ENCODE data around the gene ALDH7A1.

ALDH7A1 gene

DNA sequence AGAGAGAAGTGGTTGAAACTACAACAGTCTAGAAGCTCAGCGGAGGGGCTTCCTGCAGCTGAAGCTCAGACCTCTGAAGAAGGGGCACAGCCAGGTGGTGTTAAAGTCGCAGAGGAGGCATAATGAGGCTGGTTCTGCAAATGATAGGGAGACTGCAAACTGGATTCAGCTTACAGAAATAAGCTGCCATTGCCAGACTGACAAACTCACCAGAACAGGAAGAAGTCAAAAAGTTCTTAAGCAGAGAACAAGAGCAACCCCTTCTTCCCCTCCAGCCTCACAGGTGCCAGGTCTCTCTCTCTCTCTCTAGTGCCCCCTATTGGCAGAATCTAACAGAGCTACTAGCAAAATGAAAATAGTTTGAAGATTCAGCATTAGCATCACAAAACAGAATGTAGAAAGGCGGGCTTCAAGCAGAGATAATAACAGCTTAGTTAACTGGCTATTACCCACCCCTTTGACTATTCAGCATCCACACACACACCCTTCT lies 95.1 kb downstream of the ALDH7A1 start:
- peaks cover 4% of the 10 kb centered on the region for H3K4me1 Mint-ChIP-seq (ENCODE audit: low read depth)
- H3K9me3 Mint-ChIP-seq = no peaks in the 10 kb centered on the region
- no peak overlapping the region for H3K4me3 Mint-ChIP-seq
- H3K27ac Mint-ChIP-seq = no peak overlapping the region
- no peaks in the 10 kb centered on the region for H3K36me3 Mint-ChIP-seq (ENCODE audit: low read depth)
- no peaks in the 10 kb centered on the region for H3K27me3 Mint-ChIP-seq (ENCODE audit: low read depth)
- DNase-seq (ENCODE audit: low spot score) = no peak

DNA sequence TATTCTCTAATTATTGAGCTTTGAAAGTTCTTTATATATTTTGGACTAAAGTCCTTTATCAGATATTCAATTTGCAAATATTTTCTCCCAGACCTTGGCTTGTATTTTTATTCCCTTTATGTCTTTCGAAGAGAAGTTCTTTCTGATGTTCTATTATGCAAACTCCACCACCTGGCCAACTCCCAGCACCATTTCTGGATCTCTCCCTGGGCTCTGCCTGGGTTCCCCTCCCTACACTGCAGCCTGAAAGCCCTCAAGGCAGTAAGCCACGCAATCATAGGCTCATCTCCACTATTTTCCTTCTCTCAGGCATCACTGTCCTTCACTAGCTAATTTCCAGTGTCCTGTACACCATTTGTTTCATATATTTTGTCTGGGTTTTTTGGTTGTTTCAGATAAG lies 95.7 kb downstream of the ALDH7A1 start:
- DNase-seq (ENCODE audit: low spot score) = no peak
- H3K9me3 Mint-ChIP-seq = no peaks in the 10 kb centered on the region
- peaks cover 4% of the 10 kb centered on the region for H3K4me1 Mint-ChIP-seq (ENCODE audit: low read depth)
- no peak overlapping the region for H3K4me3 Mint-ChIP-seq
- no peaks in the 10 kb centered on the region for H3K27me3 Mint-ChIP-seq (ENCODE audit: low read depth)
- H3K36me3 Mint-ChIP-seq (ENCODE audit: low read depth) = no peaks in the 10 kb centered on the region
- H3K27ac Mint-ChIP-seq = no peak overlapping the region

- Mint-ChIP-seq H3K27ac (no peak overlapping the region), H3K36me3 (ENCODE audit: low read depth) (no peaks in the 10 kb centered on the region), H3K4me3 (no peak overlapping the region), H3K4me1 (ENCODE audit: low read depth) (peaks cover 4% of the 10 kb centered on the region), H3K27me3 (ENCODE audit: low read depth) (no peaks in the 10 kb centered on the region), H3K9me3 (no peaks in the 10 kb centered on the region)
- DNase-seq (ENCODE audit: low spot score) = no peak
Measured at GRCh38 chr5:126497506-126497905, 97.5 kb downstream of the ALDH7A1 start.

DNA sequence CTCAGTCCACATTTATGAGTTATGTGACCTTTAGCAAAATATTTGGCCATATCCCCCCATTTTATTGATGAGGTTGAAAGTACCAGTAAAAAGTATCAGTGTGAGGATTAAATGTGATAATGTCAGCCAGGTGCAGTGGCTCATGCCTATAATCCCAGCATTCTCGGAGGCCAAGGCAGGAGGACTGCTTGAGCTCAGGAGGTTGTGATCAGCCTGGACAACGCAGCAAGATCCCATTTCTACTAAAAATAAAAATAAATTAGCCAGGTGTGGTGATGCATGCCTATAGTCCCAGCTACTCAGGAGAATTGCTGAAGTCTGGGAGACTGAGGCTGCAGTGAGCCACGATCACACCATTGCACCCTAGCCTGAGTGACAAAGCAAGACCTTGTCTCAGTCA lies 100.6 kb downstream of the ALDH7A1 start:
- Mint-ChIP-seq H3K4me3 (no peak overlapping the region), H3K27ac (no peak overlapping the region), H3K9me3 (no peaks in the 10 kb centered on the region), H3K27me3 (ENCODE audit: low read depth) (no peaks in the 10 kb centered on the region), H3K4me1 (ENCODE audit: low read depth) (no peaks in the 10 kb centered on the region), H3K36me3 (ENCODE audit: low read depth) (peaks cover 1% of the 10 kb centered on the region)
- DNase-seq (ENCODE audit: low spot score) = no peak

- no peaks in the 10 kb centered on the region for H3K9me3 Mint-ChIP-seq
- DNase-seq (ENCODE audit: low spot score) = no peak
- no peaks in the 10 kb centered on the region for H3K4me1 Mint-ChIP-seq (ENCODE audit: low read depth)
- H3K36me3 Mint-ChIP-seq (ENCODE audit: low read depth) = peaks cover 4% of the 10 kb centered on the region
- H3K27me3 Mint-ChIP-seq (ENCODE audit: low read depth) = no peaks in the 10 kb centered on the region
- no peak overlapping the region for H3K4me3 Mint-ChIP-seq
- H3K27ac Mint-ChIP-seq = no peak overlapping the region
Measured at GRCh38 chr5:126492939-126493338, 102.1 kb downstream of the ALDH7A1 start.

DNA sequence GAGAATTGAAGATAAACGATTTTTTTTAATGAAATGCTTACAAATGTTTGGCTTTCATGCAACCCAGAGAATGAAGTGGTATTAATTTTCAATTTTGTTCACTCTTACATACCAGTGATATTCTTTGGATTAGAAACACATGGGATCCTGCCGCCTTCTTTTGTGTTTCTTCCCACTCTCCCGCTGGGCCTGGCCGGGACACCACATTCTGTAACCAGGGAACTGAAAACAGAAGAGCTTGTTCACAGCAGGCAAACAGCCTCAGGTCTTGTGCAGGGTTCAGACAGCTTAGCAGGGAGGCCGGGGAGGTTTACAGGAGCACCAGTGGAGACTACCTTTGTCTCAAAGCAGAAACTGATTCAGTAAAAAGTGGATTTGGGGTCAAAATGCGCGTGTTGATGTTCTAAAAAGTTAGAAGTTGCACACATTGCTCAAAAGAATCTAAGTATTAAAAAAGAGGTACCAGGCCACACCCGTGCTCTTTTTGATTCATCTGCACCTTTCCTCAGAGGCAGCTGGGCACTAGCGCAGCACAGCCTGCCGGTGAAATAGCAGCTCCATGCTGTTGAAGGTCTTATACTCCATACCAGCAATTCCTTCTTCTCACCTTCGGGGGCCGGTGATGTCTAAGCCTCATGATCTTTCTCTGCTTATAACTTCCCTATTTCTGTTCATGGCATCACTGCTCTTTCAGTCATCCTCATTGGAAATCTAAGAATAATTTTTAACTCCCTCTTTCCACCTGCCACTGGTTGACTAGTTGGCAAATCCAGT lies 104.7 kb downstream of the ALDH7A1 start:
- Mint-ChIP-seq H3K36me3 (ENCODE audit: low read depth) (peaks cover 9% of the 10 kb centered on the region), H3K27ac (no peak overlapping the region), H3K4me3 (no peak overlapping the region), H3K27me3 (ENCODE audit: low read depth) (no peaks in the 10 kb centered on the region), H3K4me1 (ENCODE audit: low read depth) (no peaks in the 10 kb centered on the region), H3K9me3 (no peaks in the 10 kb centered on the region)
- no peak for DNase-seq (ENCODE audit: low spot score)

GRCh38 chr5:126488443-126489065 lies 106.5 kb downstream of the ALDH7A1 start:
- H3K36me3 Mint-ChIP-seq (ENCODE audit: low read depth) = peaks cover 9% of the 10 kb centered on the region
- no peak overlapping the region for H3K27ac Mint-ChIP-seq
- no peaks in the 10 kb centered on the region for H3K27me3 Mint-ChIP-seq (ENCODE audit: low read depth)
- no peak overlapping the region for H3K4me3 Mint-ChIP-seq
- H3K9me3 Mint-ChIP-seq = no peaks in the 10 kb centered on the region
- no peaks in the 10 kb centered on the region for H3K4me1 Mint-ChIP-seq (ENCODE audit: low read depth)
- DNase-seq (ENCODE audit: low spot score) = no peak

DNA sequence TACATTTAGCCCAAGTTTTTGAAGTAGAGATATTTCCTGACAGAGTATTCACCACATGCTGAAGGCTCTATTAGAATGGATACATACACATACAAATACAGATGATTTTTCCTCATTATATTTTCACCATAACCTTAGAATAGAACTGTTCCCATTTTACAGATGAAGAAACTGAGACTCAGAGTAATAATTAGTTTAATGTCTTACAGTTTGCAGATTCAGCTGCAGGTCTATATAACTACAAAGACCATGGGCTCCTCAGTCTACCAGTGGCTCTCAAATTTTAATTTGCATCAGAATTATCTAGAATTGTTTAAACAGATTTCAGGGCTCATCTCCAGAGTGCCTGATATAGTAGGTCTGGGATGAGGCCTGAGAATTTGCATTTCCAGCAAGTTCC lies 107.4 kb downstream of the ALDH7A1 start:
- H3K9me3 Mint-ChIP-seq = no peaks in the 10 kb centered on the region
- H3K27me3 Mint-ChIP-seq (ENCODE audit: low read depth) = no peaks in the 10 kb centered on the region
- peaks cover 16% of the 10 kb centered on the region for H3K36me3 Mint-ChIP-seq (ENCODE audit: low read depth)
- H3K27ac Mint-ChIP-seq = no peak overlapping the region
- no peak overlapping the region for H3K4me3 Mint-ChIP-seq
- no peak for DNase-seq (ENCODE audit: low spot score)
- H3K4me1 Mint-ChIP-seq (ENCODE audit: low read depth) = no peaks in the 10 kb centered on the region

GRCh38 chr5:126486332-126486731 lies 108.7 kb downstream of the ALDH7A1 start:
- no peaks in the 10 kb centered on the region for H3K9me3 Mint-ChIP-seq
- no peaks in the 10 kb centered on the region for H3K27me3 Mint-ChIP-seq (ENCODE audit: low read depth)
- no peak overlapping the region for H3K27ac Mint-ChIP-seq
- no peaks in the 10 kb centered on the region for H3K4me1 Mint-ChIP-seq (ENCODE audit: low read depth)
- DNase-seq (ENCODE audit: low spot score) = no peak
- no peak overlapping the region for H3K4me3 Mint-ChIP-seq
- H3K36me3 Mint-ChIP-seq (ENCODE audit: low read depth) = peaks cover 18% of the 10 kb centered on the region

DNA sequence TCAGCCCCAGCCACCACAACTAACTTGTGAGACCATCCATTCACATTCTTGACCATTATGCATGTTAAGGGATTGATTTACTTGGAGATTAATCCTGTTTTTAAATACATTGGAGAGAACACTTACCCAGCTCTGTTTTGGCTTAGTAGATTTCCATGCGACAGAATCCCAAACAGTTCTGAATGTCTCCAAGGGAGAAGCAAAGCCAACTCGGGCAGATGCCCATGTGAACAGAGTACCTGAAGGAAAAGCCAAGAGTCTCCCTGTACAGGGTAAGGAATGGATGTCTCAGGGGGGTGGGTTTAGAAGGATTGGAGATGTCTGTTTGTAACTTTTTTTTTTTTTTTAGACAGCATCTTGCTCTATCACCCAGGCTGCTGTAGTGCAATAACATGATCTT lies 110.8 kb downstream of the ALDH7A1 start:
- H3K9me3 Mint-ChIP-seq = no peaks in the 10 kb centered on the region
- no peaks in the 10 kb centered on the region for H3K4me1 Mint-ChIP-seq (ENCODE audit: low read depth)
- H3K36me3 Mint-ChIP-seq (ENCODE audit: low read depth) = peaks cover 21% of the 10 kb centered on the region
- no peak overlapping the region for H3K27ac Mint-ChIP-seq
- no peak overlapping the region for H3K4me3 Mint-ChIP-seq
- no peaks in the 10 kb centered on the region for H3K27me3 Mint-ChIP-seq (ENCODE audit: low read depth)
- DNase-seq (ENCODE audit: low spot score) = no peak

DNA sequence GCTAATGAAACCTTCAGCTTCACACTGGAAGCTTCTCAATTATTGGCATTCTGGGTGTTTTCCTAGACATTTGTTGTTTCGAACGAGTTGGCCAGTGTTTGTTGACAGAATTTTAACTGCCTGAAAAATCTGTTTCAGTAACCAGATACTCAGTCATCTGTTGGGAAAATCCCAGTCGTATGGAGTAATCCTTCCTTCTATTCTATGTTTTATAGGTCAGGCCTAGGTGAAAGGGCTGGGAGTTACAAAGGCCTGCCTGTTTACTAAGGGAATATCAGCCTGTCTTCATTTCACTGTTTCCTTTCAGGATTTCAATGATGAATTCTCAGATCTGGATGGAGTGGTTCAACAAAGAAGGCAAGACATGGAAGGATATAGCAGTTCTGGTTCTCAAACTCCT lies 111.9 kb downstream of the ALDH7A1 start:
- H3K36me3 Mint-ChIP-seq (ENCODE audit: low read depth) = peaks cover 18% of the 10 kb centered on the region
- no peak overlapping the region for H3K4me3 Mint-ChIP-seq
- no peak for DNase-seq (ENCODE audit: low spot score)
- no peaks in the 10 kb centered on the region for H3K4me1 Mint-ChIP-seq (ENCODE audit: low read depth)
- no peaks in the 10 kb centered on the region for H3K27me3 Mint-ChIP-seq (ENCODE audit: low read depth)
- no peaks in the 10 kb centered on the region for H3K9me3 Mint-ChIP-seq
- no peak overlapping the region for H3K27ac Mint-ChIP-seq

DNA sequence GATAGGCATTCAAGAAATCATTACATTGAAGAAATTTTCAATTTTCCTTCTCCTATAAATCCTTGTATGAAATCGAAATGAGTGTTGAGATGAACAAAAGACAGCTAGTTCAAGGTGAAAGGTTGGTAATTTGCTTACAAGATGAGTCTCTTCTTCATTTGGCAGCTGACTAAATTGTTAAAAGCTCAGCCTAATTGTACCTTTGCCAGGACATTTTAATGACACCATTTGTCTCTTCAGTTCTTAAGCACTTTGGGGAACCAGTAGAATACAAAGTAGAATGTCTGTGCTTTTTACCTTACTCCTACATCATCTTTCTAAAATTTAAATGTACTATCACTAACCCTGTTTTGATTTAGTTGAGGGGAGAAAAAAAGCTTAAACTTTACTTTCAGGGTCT lies 112.4 kb downstream of the ALDH7A1 start:
- H3K9me3 Mint-ChIP-seq = no peaks in the 10 kb centered on the region
- DNase-seq (ENCODE audit: low spot score) = no peak
- H3K4me1 Mint-ChIP-seq (ENCODE audit: low read depth) = no peaks in the 10 kb centered on the region
- peaks cover 18% of the 10 kb centered on the region for H3K36me3 Mint-ChIP-seq (ENCODE audit: low read depth)
- H3K27me3 Mint-ChIP-seq (ENCODE audit: low read depth) = no peaks in the 10 kb centered on the region
- H3K4me3 Mint-ChIP-seq = no peak overlapping the region
- H3K27ac Mint-ChIP-seq = no peak overlapping the region

DNA sequence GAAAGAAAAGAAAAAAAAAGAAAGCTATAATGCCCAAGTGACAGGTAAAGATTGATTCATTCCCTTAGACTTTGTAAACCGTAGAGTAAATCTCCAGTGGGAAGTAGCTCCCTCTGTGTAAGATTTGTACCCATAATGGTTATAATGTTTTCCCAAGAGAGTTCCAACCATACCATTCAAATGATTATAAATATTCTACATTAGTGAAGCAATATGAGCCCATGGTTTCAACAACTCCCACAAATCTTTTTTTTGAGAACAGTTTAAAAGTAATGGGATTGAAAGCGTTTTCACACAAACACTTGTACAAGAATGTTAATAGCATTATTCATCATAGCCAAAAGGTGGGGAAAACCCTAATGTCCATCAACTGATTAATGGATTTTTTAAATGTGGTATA lies 113.8 kb downstream of the ALDH7A1 start:
- H3K36me3 Mint-ChIP-seq (ENCODE audit: low read depth) = peaks cover 12% of the 10 kb centered on the region

More for the DNA sequence above, 113.8 kb downstream of the ALDH7A1 start:
- DNase-seq (ENCODE audit: low spot score) = no peak
- no peaks in the 10 kb centered on the region for H3K4me1 Mint-ChIP-seq (ENCODE audit: low read depth)
- H3K27ac Mint-ChIP-seq = no peak overlapping the region
- no peak overlapping the region for H3K4me3 Mint-ChIP-seq
- no peaks in the 10 kb centered on the region for H3K9me3 Mint-ChIP-seq
- no peaks in the 10 kb centered on the region for H3K27me3 Mint-ChIP-seq (ENCODE audit: low read depth)
